Spleen (tissue), 11 donors: ENCODE results near the gene GBP3. TPM values are rescaled to one million over a fixed set of nuclear protein-coding genes. Genes with fewer than 3 reads are reported as not detected.
"Not testable (repeated sequence)": the region's sequence is repeated elsewhere in the genome, so short reads cannot be mapped to it uniquely, and the experiment has no call there.

ENCODE experiments used
- DNase-seq: peaks from one replicate; pipeline ENCODE4 v3.0.0-alpha.2; 2020
- H3K27ac ChIP-seq, 8 donors: fragments of 200-600 bp; sonication (generic) in 7 of 8; 1 replicate in 4 of 8; 2 replicates in 4 of 8; pipeline versions ENCODE4 v1.5.0 to v1.8.0; 2016 to 2021; ENCODE audit warnings: inconsistent platforms in 4 of 8, mild to moderate bottlenecking in 4 of 8, moderate library complexity in 1 of 8
- H3K27me3 ChIP-seq, 7 donors: fragments of 200-600 bp; sonication (generic) in 6 of 7; replicated peaks in 1 of 7; 1 replicate in 4 of 7; 2 replicates in 3 of 7; pipeline versions ENCODE4 v1.5.0 to v1.8.0; 2016 to 2021; ENCODE audit warnings: inconsistent platforms in 3 of 7, mild to moderate bottlenecking in 1 of 7
- H3K36me3 ChIP-seq, 6 donors: fragments of 200-600 bp; sonication (generic) in 5 of 6; 1 replicate in 4 of 6; 2 replicates in 2 of 6; pipeline versions ENCODE4 v1.5.0 to v1.8.0; 2016 to 2021; ENCODE audit warnings: inconsistent platforms in 2 of 6
- H3K4me1 ChIP-seq, 6 donors: fragments of 200-600 bp; sonication (generic) in 5 of 6; 1 replicate in 3 of 6; 2 replicates in 3 of 6; pipeline versions ENCODE4 v1.5.0 to v1.8.0; 2016 to 2021; ENCODE audit warnings: inconsistent platforms in 3 of 6
- H3K4me3 ChIP-seq, 8 donors: fragments of 200-600 bp; sonication (generic) in 7 of 8; 1 replicate in 4 of 8; 2 replicates in 4 of 8; pipeline versions ENCODE4 v1.5.0 to v1.8.0; 2016 to 2021; ENCODE audit warnings: inconsistent platforms in 4 of 8, mild to moderate bottlenecking in 4 of 8, moderate library complexity in 2 of 8
- H3K9me3 ChIP-seq, 8 donors: fragments of 200-600 bp; sonication (generic) in 7 of 8; 1 replicate in 4 of 8; 2 replicates in 4 of 8; pipeline versions ENCODE4 v1.5.0 to v1.8.0; 2016 to 2021; ENCODE audit warnings: inconsistent platforms in 4 of 8
- POLR2A ChIP-seq, 3 donors: fragments of 450-650 bp; IDR thresholded peaks; one replicate each; pipeline ENCODE4 v1.5.1; 2017; ENCODE audit warnings: antibody characterized with exemption in 3 of 3, mild to moderate bottlenecking in 1 of 3
- POLR2AphosphoS5 ChIP-seq, 3 donors: sonication (generic); formaldehyde crosslinking; IDR thresholded peaks; one replicate each; pipeline ENCODE4 v1.5.1; 2017; ENCODE audit warnings: antibody characterized with exemption in 3 of 3
- WGBS, 5 donors: extraction: QIAGEN DNeasy Blood & Tissue Kit in 3 of 5; methylation state at CpG; one replicate each; pipeline versions ENCODE4 v1.1.5 to v1.1.7; 2013 to 2018; 5-methylcytosine and 5-hydroxymethylcytosine counted together
- intact Hi-C: fragments of 100-400 bp; cut with DNase I; formaldehyde crosslinking; loops from one replicate; pipeline ENCODE4 v1.15.0; 2023; ENCODE audit warnings: low total_unique reads
- polyA plus RNA-seq, 3 donors: library from polyadenylated mRNA; stranded (reverse); fragments of 200-250 nt; gene quantifications; one replicate each; pipeline ENCODE4 v1.2.1, GENCODE V29; 2013
- total RNA-seq, 7 donors: library from RNA; depleted of rRNA in 3 of 7; stranded (reverse); fragments of >200 nt in 3 of 7; fragmentation: NEBNext Ultra II Directional in 4 of 7; extraction: Animal tissue kit (Norgen Biotek cat#: 25700) in 4 of 7; gene quantifications; one replicate each; pipeline versions ENCODE4 v1.1.0 to v1.2.1, GENCODE V29; 2016 to 2021
- TF ChIP-seq, protein P1 (sequence below), 11 experiments: fragments of 200-600 bp in 7 of 11; fragments of 450-650 bp in 4 of 11; sonication (generic) in 4 of 11; IDR thresholded peaks in 8 of 11; conservative IDR thresholded peaks in 3 of 11; 1 replicate in 7 of 11; 2 replicates in 4 of 11; pipeline versions ENCODE4 v1.4.0 to v1.8.0; 2016 to 2021; ENCODE audit warnings: antibody characterized with exemption in 11 of 11, inconsistent platforms in 4 of 11, mild to moderate bottlenecking in 1 of 11
- donor health status: healthy with polysubstance abuse.
- donor health status: DM: no; HTN: no; CAD: no; lungs with moderate emphysema.
- donor health status: DM: no; HTN: no; CAD: no.
- donor health status: Bipolar disorder and iron deficiency.
- donor health status: healthy.
- donor health status: DM: no; HTN: no; CAD: no.
- donor health status: DM: yes; HTN: yes; CAD: no.

Gene GBP3
- total and polyA plus RNA-seq, 10 donors: 7.3 to 54.7 (median 26.6) TPM

DNA sequence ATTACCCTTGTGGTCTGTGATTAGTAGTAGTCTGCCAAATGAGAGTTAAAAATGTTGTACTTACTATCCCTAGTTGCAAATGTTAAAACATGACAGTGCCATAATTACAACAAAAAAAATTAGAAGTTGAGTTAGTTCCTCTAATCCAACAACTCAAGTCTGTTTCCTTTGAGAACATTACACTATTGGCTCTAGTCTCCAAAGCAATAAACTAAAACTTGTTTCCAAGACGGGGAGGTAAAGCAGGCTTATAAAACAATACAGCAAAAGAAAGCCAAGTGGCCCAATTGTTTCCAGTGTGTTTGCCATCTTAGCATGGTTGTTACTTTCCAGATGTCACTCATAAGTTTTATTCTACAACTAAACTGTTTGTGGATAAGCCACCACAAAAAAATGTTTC is 41.8 kb downstream of the GBP3 start:
- TF ChIP-seq, protein P1, sequence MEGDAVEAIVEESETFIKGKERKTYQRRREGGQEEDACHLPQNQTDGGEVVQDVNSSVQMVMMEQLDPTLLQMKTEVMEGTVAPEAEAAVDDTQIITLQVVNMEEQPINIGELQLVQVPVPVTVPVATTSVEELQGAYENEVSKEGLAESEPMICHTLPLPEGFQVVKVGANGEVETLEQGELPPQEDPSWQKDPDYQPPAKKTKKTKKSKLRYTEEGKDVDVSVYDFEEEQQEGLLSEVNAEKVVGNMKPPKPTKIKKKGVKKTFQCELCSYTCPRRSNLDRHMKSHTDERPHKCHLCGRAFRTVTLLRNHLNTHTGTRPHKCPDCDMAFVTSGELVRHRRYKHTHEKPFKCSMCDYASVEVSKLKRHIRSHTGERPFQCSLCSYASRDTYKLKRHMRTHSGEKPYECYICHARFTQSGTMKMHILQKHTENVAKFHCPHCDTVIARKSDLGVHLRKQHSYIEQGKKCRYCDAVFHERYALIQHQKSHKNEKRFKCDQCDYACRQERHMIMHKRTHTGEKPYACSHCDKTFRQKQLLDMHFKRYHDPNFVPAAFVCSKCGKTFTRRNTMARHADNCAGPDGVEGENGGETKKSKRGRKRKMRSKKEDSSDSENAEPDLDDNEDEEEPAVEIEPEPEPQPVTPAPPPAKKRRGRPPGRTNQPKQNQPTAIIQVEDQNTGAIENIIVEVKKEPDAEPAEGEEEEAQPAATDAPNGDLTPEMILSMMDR (IDR thresholded peaks at IDR 0.05 in 8 of 11, conservative IDR thresholded peaks at IDR 0.05 in 3 of 11): no peak
- no peak for TF ChIP-seq POLR2A (IDR thresholded peaks at IDR 0.05)
- no peak for TF ChIP-seq POLR2AphosphoS5 (IDR thresholded peaks at IDR 0.05)
- Histone ChIP-seq H3K27ac (peak overlapping the region in 1 of 8 donors; percentile 21), H3K4me3 (no peak overlapping the region), H3K36me3 (peaks cover 0 to 53% (median 14%) of the 10 kb centered on the region in 6 donors), H3K9me3 (no peaks in the 10 kb centered on the region), H3K4me1 (peaks cover 27 to 65% (median 46%) of the 10 kb centered on the region in 6 donors), H3K27me3 (no peaks in the 10 kb centered on the region)
- intact Hi-C loops: no loop called here
- DNase-seq: no peak
- WGBS, 5 donors: 49 to 71% (median 59%) methylated on average over 1 of the region's 1 CpG

DNA sequence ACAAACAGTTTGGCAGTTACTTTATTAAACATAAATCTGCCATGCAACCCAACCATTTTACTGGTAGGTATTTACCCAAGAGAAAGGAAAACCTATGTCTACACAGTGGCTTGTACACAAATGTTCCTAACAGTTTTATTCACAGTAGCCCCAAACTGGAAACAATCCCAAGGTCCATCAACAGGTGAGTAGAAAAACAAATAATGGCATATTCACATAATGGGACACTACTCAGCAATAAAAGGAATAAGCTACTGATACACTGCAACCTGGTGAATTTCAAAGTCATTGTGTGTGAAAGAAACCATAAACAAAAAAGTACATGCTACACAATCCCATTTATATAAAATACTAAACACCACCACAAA is 42.9 kb downstream of the GBP3 start:
- no peak overlapping the region for H3K4me3 ChIP-seq
- DNase-seq: no peak
- no peak overlapping the region for H3K27ac ChIP-seq
- TF ChIP-seq, protein P1 (IDR thresholded peaks at IDR 0.05 in 8 of 11, conservative IDR thresholded peaks at IDR 0.05 in 3 of 11): no peak
- no peak for TF ChIP-seq POLR2A (IDR thresholded peaks at IDR 0.05)
- no peak for TF ChIP-seq POLR2AphosphoS5 (IDR thresholded peaks at IDR 0.05)
- intact Hi-C loops: loop anchor here (10.0 kb wide), 1 partner anchor 475 kb away; no protein-coding TSS in a partner anchor
- peaks cover 0 to 51% (median 14%) of the 10 kb centered on the region in 6 donors for H3K36me3 ChIP-seq
- peaks cover 18 to 57% (median 35%) of the 10 kb centered on the region in 6 donors for H3K4me1 ChIP-seq
- H3K9me3 ChIP-seq: peaks cover 0 to 2% (median 0%) of the 10 kb centered on the region in 8 donors
- H3K27me3 ChIP-seq: no peaks in the 10 kb centered on the region

DNA sequence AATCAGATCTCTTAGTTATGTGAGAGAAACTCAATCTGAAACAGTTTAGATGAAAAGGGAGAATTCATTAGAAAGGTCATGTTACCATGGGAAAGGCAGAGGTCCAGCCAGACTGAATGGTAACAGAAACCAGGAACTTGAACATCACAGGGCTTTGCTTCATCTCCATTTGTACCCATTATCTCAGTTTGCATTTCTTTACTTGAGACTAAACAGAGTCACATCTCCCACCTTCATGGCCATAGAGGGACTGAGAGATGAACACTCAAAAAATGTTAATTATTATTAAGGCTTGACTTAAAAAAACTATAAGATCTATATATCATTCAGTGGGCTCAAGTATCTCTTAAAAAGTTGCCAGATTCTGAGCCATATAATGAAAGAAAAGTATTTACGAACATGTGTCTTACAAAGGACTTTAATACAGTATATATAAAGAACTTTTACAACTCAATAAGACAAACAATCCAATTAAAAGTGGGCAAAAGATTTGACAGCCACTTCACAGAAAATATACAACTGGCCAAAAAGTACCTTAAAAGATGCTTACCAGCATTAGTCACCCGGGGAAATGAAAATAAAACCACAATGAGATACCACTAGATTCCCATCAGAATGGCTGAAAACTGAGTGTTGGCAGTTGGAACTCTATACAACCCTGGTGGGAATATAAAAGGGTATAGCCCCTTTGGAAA is 43.5 kb downstream of the GBP3 start:
- Histone ChIP-seq H3K27me3 (no peaks in the 10 kb centered on the region), H3K4me3 (no peak overlapping the region), H3K9me3 (peaks cover 0 to 5% (median 0%) of the 10 kb centered on the region in 8 donors), H3K36me3 (peaks cover 0 to 54% (median 14%) of the 10 kb centered on the region in 6 donors), H3K4me1 (peaks cover 13 to 51% (median 30%) of the 10 kb centered on the region in 6 donors), H3K27ac (no peak overlapping the region)
- no peak for DNase-seq
- TF ChIP-seq POLR2A (IDR thresholded peaks at IDR 0.05): no peak
- no peak for TF ChIP-seq POLR2AphosphoS5 (IDR thresholded peaks at IDR 0.05)
- TF ChIP-seq, protein P1 (IDR thresholded peaks at IDR 0.05 in 8 of 11, conservative IDR thresholded peaks at IDR 0.05 in 3 of 11): no peak
- 62 to 71% (median 66%) methylated on average over 2 of the region's 2 CpGs for WGBS, 5 donors
- intact Hi-C loops: loop anchor here (10.0 kb wide), 1 partner anchor 476 kb away; no protein-coding TSS in a partner anchor

DNA sequence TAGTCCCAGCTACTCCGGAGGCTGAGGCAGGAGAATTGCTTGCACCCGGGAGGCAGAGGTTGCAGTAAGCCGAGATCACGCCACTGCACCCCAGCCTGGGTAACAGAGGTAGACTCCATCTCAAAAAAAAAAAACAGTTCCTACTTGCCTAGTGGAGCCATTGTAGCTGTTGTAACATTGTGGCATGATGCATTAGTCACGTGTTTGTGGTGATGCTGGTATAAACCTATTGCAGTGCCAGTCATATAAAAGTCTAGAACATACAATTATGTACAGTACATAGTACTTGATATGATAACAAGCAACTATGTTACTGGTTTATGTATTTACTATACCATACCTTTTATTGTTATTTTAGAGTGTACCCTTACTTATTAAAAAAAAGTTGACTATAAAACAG is 46.4 kb downstream of the GBP3 start:
- no peak for TF ChIP-seq POLR2A (IDR thresholded peaks at IDR 0.05)
- TF ChIP-seq, protein P1 (IDR thresholded peaks at IDR 0.05 in 8 of 11, conservative IDR thresholded peaks at IDR 0.05 in 3 of 11): no peak
- no peak for TF ChIP-seq POLR2AphosphoS5 (IDR thresholded peaks at IDR 0.05)
- intact Hi-C loops: loop anchor here (10.0 kb wide), 1 partner anchor 479 kb away; no protein-coding TSS in a partner anchor
- Histone ChIP-seq H3K36me3 (peaks cover 0 to 37% (median 0%) of the 10 kb centered on the region in 6 donors), H3K27ac (no peak overlapping the region), H3K4me3 (no peak overlapping the region), H3K27me3 (no peaks in the 10 kb centered on the region), H3K4me1 (peaks cover 3 to 50% (median 24%) of the 10 kb centered on the region in 6 donors), H3K9me3 (peaks cover 0 to 5% (median 0%) of the 10 kb centered on the region in 8 donors)
- DNase-seq: no peak
- WGBS, 5 donors: 93 to 96% (median 94%) methylated on average over 5 of the region's 5 CpGs

DNA sequence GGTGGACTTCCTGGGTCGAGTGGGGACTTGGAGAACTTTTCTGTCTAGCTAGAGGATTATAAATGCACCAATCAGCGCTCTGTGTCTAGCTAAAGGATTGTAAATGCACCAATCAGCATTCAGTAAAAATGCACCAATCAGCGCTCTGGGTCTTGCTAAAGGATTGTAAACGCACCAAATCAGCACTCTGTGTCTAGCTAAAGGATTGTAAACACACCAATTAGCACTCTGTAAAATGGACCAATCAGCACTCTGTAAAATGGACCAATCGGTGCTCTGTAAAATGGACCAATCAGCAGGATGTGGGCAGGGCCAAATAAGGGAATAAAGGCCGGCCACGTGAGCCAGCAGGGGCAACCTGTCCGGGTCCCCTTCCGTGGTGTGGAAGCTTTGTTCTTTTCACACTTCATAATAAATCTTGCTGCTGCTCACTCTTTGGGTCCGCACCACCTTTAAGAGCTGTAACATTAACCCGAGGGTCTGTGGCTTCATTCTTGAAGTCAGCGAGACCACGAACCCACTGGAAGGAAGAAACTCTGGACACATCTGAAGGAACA is 48.0 kb downstream of the GBP3 start:
- intact Hi-C loops: loop anchor here (10.0 kb wide), 1 partner anchor 480 kb away; no protein-coding TSS in a partner anchor
- H3K4me3 ChIP-seq, H3K27me3 ChIP-seq, DNase-seq, H3K27ac ChIP-seq, H3K9me3 ChIP-seq: not testable (repeated sequence)
- Histone ChIP-seq H3K36me3 (peaks cover 0 to 38% (median 0%) of the 10 kb centered on the region in 6 donors), H3K4me1 (peaks cover 0 to 48% (median 18%) of the 10 kb centered on the region in 6 donors)
- WGBS, 5 donors: 63 to 84% (median 72%) methylated on average over 13 of the region's 13 CpGs
